PC-9 (cell line): Measurements from ENCODE around the gene GNAO1. TPM values are rescaled to one million over a fixed set of nuclear protein-coding genes. Genes with fewer than 3 reads are reported as not detected.

ENCODE experiments used
- BruUV-seq: library from RNA; stranded (reverse); fragments of 400-500 nt; replicated peaks from 2 replicates; lab custom pipeline; 2021; lab: Mats Ljungman, UMichigan
- CTCF ChIA-PET: fragments of 300-600 bp; sonication (Branson Sonifier 250); formaldehyde crosslinking; loops from one replicate; lab custom pipeline; 2022; ENCODE audit warnings: antibody characterized with exemption; lab: Charles Lee
- POLR2A ChIA-PET: fragments of 300-600 bp; sonication (Branson Sonifier 250); formaldehyde crosslinking; loops from one replicate; lab custom pipeline; 2022; ENCODE audit warnings: antibody characterized with exemption; ENCODE audit not compliant: unreplicated experiment; lab: Charles Lee
- DNase-seq, 2 experiments: peaks; one replicate each; pipeline versions ENCODE4 v3.0.0 to v3.0.0-alpha.2; 2015 to 2022; ENCODE audit warnings: mixed read lengths in 1 of 2
- H2AFZ ChIP-seq: fragments of 200-600 bp; sonication (generic); 2 replicates; pipeline ENCODE4 v1.8.1; 2017; ENCODE audit warnings: antibody characterized with exemption
- H3F3A ChIP-seq: fragments of 200-600 bp; sonication (generic); 2 replicates; pipeline ENCODE4 v1.8.1; 2017; ENCODE audit warnings: antibody characterized with exemption, mild to moderate bottlenecking, low read depth; ENCODE audit not compliant: insufficient read depth
- H3K27ac ChIP-seq: fragments of 200-600 bp; sonication (generic); 2 replicates; pipeline ENCODE4 v1.6.1; 2016; ENCODE audit warnings: mixed run types
- H3K27me3 ChIP-seq: fragments of 200-600 bp; sonication (generic); 2 replicates; pipeline ENCODE4 v1.6.1; 2016; ENCODE audit warnings: low read depth, mixed run types; ENCODE audit not compliant: insufficient read depth
- H3K36me3 ChIP-seq: fragments of 200-600 bp; sonication (generic); 2 replicates; pipeline ENCODE4 v1.6.1; 2016; ENCODE audit warnings: low read depth, mixed run types
- H3K4me1 ChIP-seq: fragments of 200-600 bp; sonication (generic); replicated peaks from 2 replicates; pipeline ENCODE4 v1.6.1; 2016; ENCODE audit warnings: mixed run types; ENCODE audit not compliant: insufficient read depth
- H3K4me2 ChIP-seq: fragments of 200-600 bp; sonication (generic); 2 replicates; pipeline ENCODE4 v1.6.1; 2017; ENCODE audit warnings: mixed run types
- H3K4me3 ChIP-seq: fragments of 200-600 bp; sonication (generic); 2 replicates; pipeline ENCODE4 v1.6.1; 2016; ENCODE audit warnings: mixed run types
- H3K79me2 ChIP-seq: fragments of 200-600 bp; sonication (generic); 2 replicates; pipeline ENCODE4 v1.6.1; 2017; ENCODE audit warnings: low read depth, mixed run types
- H3K9me2 ChIP-seq: fragments of 200-600 bp; sonication (generic); 2 replicates; pipeline ENCODE4 v1.8.1; 2017; ENCODE audit warnings: mild to moderate bottlenecking; ENCODE audit not compliant: insufficient read depth
- H3K9me3 ChIP-seq: fragments of 200-600 bp; sonication (generic); 2 replicates; pipeline ENCODE4 v1.8.1; 2016; ENCODE audit warnings: low read depth; ENCODE audit not compliant: insufficient read depth
- H4K20me1 ChIP-seq: fragments of 200-600 bp; sonication (generic); 2 replicates; pipeline ENCODE4 v1.8.1; 2017; ENCODE audit not compliant: insufficient read depth
- EZH2 ChIP-seq: fragments of 200-600 bp; sonication (generic); IDR thresholded peaks from 2 replicates; pipeline ENCODE4 v1.8.0; 2017; ENCODE audit warnings: antibody characterized with exemption, low read depth
- intact Hi-C: fragments of 100-400 bp; cut with micrococcal nuclease; formaldehyde crosslinking; loops from one replicate; pipeline ENCODE4 v1.10.0; 2022; ENCODE audit not compliant: unreplicated experiment
- total RNA-seq: library from RNA; stranded (reverse); gene quantifications from 2 replicates; pipeline ENCODE4 v1.2.3, GENCODE V29; 2021
- TF ChIP-seq, protein P1 (sequence below): fragments of 200-600 bp; sonication (generic); conservative IDR thresholded peaks from 2 replicates; pipeline ENCODE4 v1.6.1; 2017; ENCODE audit warnings: mixed run types, antibody characterized with exemption, mild to moderate bottlenecking, moderate library complexity

GNAO1 gene
- total RNA-seq, 1 experiment from 2014 or later: 2.8 TPM

DNA sequence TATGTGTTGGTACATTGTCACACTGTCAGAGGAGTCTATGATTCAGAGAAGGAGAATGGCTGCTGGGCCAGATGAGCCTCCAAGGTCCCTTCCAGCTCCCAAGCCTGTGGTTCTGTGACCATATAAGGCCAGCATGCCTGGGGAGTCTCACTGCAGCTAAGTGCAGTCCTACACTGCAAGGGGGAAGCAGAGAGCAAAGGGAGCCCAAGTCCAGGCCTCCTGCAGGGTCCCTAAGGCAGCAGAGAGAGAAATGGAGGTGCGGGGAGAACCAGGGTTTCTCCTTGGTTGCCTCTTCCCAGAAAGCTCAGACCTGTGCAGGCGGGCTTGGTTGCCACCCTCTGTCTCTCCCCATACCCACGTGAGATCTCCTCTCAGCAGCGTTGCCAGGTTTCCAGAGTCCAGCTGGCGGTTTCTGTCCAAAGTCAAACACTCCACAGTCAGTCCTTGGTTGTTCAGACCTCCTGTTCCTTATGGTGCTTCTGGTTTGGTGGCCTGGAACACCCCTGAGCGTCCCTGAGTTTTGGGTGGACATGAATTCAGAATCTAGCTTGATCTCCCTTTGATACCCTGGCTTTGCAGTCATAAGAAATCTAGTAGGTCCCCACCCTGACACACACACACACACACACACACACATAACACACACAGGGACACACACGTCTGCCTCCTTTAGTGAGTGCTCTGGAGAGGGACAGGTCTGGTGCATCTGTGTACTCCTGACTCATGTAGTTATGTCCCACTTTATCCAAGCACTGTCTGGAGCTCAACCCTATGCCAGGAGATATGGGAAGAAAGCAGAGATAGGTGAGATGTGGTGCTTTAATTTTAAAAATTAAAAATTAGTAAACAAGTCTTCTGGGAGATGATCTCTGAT is 78.8 kb downstream of the GNAO1 start:
- ChIA-PET POLR2A (no interaction called here), CTCF (no interaction called here)
- no peaks in the 10 kb centered on the region for H4K20me1 ChIP-seq
- no peaks in the 10 kb centered on the region for H3K9me2 ChIP-seq
- intact Hi-C loops: no loop called here
- H3K27ac ChIP-seq: no peak overlapping the region
- no peak overlapping the region for H3K4me2 ChIP-seq
- no peaks in the 10 kb centered on the region for H3K36me3 ChIP-seq
- no peaks in the 10 kb centered on the region; the same call in 1 of the 2 replicates for H3F3A ChIP-seq
- TF ChIP-seq EZH2: no peak
- TF ChIP-seq, protein P1, sequence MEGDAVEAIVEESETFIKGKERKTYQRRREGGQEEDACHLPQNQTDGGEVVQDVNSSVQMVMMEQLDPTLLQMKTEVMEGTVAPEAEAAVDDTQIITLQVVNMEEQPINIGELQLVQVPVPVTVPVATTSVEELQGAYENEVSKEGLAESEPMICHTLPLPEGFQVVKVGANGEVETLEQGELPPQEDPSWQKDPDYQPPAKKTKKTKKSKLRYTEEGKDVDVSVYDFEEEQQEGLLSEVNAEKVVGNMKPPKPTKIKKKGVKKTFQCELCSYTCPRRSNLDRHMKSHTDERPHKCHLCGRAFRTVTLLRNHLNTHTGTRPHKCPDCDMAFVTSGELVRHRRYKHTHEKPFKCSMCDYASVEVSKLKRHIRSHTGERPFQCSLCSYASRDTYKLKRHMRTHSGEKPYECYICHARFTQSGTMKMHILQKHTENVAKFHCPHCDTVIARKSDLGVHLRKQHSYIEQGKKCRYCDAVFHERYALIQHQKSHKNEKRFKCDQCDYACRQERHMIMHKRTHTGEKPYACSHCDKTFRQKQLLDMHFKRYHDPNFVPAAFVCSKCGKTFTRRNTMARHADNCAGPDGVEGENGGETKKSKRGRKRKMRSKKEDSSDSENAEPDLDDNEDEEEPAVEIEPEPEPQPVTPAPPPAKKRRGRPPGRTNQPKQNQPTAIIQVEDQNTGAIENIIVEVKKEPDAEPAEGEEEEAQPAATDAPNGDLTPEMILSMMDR: no peak
- DNase-seq: no peak
- no peaks in the 10 kb centered on the region for H3K27me3 ChIP-seq
- H3K9me3 ChIP-seq: no peaks in the 10 kb centered on the region
- no peak overlapping the region for H3K4me3 ChIP-seq
- no peaks in the 10 kb centered on the region for H3K4me1 ChIP-seq
- no peaks in the 10 kb centered on the region for H3K79me2 ChIP-seq
- no peak overlapping the region for H2AFZ ChIP-seq
- no TSS peak for BruUV-seq

DNA sequence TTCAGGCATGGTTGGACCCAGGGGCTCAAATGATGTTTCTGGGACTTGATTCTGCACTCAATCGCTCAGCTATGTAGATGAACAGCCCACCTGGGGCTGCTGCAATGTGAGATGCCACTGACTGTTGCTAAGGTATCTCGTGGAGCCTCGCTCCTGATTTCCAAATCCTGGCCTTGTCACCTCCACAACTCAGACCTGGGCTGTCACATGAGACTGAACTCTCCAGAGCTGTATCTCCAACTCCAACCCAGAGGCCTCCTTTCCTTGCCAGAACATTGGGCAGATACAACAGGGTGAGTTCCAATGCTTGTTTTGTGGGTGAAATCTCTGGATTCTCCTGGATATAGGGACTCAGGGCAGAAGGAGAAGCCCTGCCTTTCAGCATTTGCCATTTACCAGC is 79.5 kb downstream of the GNAO1 start:
- intact Hi-C loops: no loop called here
- Histone ChIP-seq H3K79me2 (no peaks in the 10 kb centered on the region), H3K4me2 (no peak overlapping the region), H3K27me3 (no peaks in the 10 kb centered on the region), H3K4me3 (no peak overlapping the region), H3K9me2 (no peaks in the 10 kb centered on the region), H3K36me3 (no peaks in the 10 kb centered on the region), H3F3A (no peaks in the 10 kb centered on the region; the same call in 1 of the 2 replicates), H3K27ac (no peak overlapping the region), H2AFZ (no peak overlapping the region), H4K20me1 (no peaks in the 10 kb centered on the region), H3K9me3 (no peaks in the 10 kb centered on the region), H3K4me1 (no peaks in the 10 kb centered on the region)
- no TSS peak for BruUV-seq
- CTCF ChIA-PET: no interaction called here
- no peak for TF ChIP-seq EZH2
- TF ChIP-seq, protein P1: no peak
- POLR2A ChIA-PET: no interaction called here
- no peak for DNase-seq

DNA sequence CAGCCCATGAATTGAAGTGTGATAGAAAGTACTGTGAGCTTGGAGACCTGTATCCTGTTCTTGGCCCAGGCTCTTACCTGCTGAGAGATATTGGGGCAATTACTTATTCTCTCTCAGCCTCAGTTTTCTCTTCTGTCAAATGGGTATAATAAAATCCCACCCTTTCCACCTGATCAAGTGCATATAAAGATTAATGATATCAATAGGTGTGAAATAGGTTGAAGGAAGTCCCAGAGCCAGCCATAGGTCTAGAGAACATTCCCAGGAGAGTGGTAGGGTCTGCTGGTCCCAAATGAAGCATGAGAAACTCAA is 81.2 kb downstream of the GNAO1 start:
- CTCF ChIA-PET: no interaction called here

More for the DNA sequence above, 81.2 kb downstream of the GNAO1 start:
- H3F3A ChIP-seq: no peaks in the 10 kb centered on the region; the same call in 1 of the 2 replicates
- no peaks in the 10 kb centered on the region for H3K9me3 ChIP-seq
- H3K4me2 ChIP-seq: no peak overlapping the region
- intact Hi-C loops: no loop called here
- H3K27me3 ChIP-seq: no peaks in the 10 kb centered on the region
- no peaks in the 10 kb centered on the region for H3K36me3 ChIP-seq
- no peak overlapping the region for H3K27ac ChIP-seq
- no peak overlapping the region for H3K4me3 ChIP-seq
- no peaks in the 10 kb centered on the region for H4K20me1 ChIP-seq
- TF ChIP-seq, protein P1: no peak
- no peak for TF ChIP-seq EZH2
- DNase-seq: no peak
- POLR2A ChIA-PET: no interaction called here
- H3K79me2 ChIP-seq: no peaks in the 10 kb centered on the region
- H2AFZ ChIP-seq: no peak overlapping the region
- H3K4me1 ChIP-seq: no peaks in the 10 kb centered on the region
- no peaks in the 10 kb centered on the region for H3K9me2 ChIP-seq
- BruUV-seq: no TSS peak
